Left ventricle myocardium inferior (tissue), 1 donor: Measurements from ENCODE around the gene FAM110A. TPM values are rescaled to one million over a fixed set of nuclear protein-coding genes. Genes with fewer than 3 reads are reported as not detected.

Experiments
- DNase-seq: peaks from one replicate; pipeline ENCODE4 v3.0.0-alpha.2; 2020
- H3K27ac ChIP-seq: fragments of 200-600 bp; replicated peaks from 2 replicates; pipeline ENCODE4 v1.8.0; 2021
- H3K27me3 ChIP-seq: fragments of 200-600 bp; 2 replicates; pipeline ENCODE4 v1.8.0; 2021; ENCODE audit warnings: low read depth
- H3K36me3 ChIP-seq: fragments of 200-600 bp; 2 replicates; pipeline ENCODE4 v1.8.0; 2021
- H3K4me1 ChIP-seq: fragments of 200-600 bp; 2 replicates; pipeline ENCODE4 v1.8.0; 2021
- H3K4me3 ChIP-seq: fragments of 200-600 bp; 2 replicates; pipeline ENCODE4 v1.8.0; 2021; ENCODE audit warnings: mild to moderate bottlenecking, moderate library complexity
- H3K9me3 ChIP-seq: fragments of 200-600 bp; replicated peaks from 2 replicates; pipeline ENCODE4 v1.8.0; 2021
- CTCF ChIP-seq: fragments of 200-600 bp; IDR thresholded peaks from 2 replicates; pipeline ENCODE4 v1.8.0; 2021; ENCODE audit warnings: antibody characterized with exemption, mild to moderate bottlenecking, borderline replicate concordance
- intact Hi-C: fragments of 100-400 bp; cut with micrococcal nuclease; formaldehyde crosslinking; loops from one replicate; pipeline ENCODE4 v1.11.0; 2022
- total RNA-seq: library from RNA; stranded (reverse); fragmentation: NEBNext Ultra II Directional; extraction: Animal tissue kit (Norgen Biotek cat#: 25700); gene quantifications from one replicate; pipeline ENCODE4 v1.2.1, GENCODE V29; 2021
- donor health status: DM: no; HTN: yes; CAD: no; lungs with severe emphysema.

The FAM110A gene
- total RNA-seq, 1 donor from 2014 or later = 2.0 TPM

DNA sequence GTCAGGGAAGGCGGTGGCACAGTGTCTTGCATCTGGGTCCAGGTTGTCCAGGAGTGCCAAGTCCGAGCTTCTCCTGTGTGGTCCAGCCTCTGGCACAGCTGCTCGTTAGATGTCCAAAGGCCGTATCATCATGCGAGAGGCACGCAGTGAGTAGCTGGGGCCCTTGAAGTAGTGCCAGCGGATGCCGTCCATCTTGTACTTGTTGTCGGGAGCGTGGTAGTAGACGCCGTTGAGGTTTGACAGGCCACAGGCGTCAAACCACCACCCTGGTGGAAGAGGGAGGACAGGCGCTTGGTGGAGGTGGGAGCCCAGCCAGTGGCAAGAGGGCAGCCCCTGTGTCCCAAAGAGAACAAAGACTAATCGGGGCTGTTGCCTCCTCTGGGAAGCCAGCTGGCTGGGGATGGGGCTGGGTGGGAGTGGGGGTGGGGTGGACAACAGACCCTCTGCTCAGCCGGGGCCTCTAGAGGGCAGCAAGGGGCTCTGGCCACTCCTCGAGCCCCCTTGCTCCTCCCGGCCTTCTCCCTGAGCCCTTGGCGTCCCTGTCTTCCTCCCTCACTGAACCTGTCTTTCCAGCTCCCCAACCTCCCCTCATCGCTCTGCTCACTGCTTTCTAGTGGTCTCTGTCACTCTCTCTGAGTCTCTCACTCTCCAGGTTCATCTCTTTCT, 39.5 kb downstream of the FAM110A start:
- Histone ChIP-seq H3K4me3 (no peak overlapping the region), H3K9me3 (no peaks in the 10 kb centered on the region), H3K36me3 (no peaks in the 10 kb centered on the region), H3K27ac (no peak overlapping the region), H3K27me3 (peaks cover 52% of the 10 kb centered on the region), H3K4me1 (no peaks in the 10 kb centered on the region)
- intact Hi-C loops = no loop called here
- no peak for TF ChIP-seq CTCF
- DNase-seq = no peak

- TF ChIP-seq CTCF = no peak
- DNase-seq = no peak
Observed at GRCh38 chr20:873875-874607, 40.5 kb downstream of the FAM110A start.

DNA sequence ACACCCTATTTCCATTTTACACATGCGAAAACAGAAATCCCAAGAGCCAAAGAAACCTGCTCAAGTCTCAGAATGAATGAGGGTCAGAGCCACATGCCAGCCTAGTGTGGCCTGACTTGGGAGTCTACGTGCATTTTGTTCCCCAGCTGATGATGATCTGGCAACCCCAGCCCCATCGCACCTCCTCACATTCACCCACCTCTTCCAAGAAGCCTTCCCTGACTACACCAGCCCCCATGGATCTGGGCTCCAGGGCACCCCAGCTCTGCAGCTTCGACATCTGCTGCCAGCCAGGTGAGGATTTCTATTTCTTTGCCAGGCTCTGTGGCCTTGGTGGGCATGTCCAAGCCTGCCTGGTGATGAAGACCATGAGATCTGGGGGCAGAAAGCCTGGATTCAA, 41.6 kb downstream of the FAM110A start:
- no peak overlapping the region for H3K4me3 ChIP-seq
- no peak overlapping the region for H3K27ac ChIP-seq
- no peak for DNase-seq
- intact Hi-C loops = no loop called here
- H3K36me3 ChIP-seq = no peaks in the 10 kb centered on the region
- H3K4me1 ChIP-seq = no peaks in the 10 kb centered on the region
- peaks cover 32% of the 10 kb centered on the region for H3K27me3 ChIP-seq
- no peak for TF ChIP-seq CTCF
- H3K9me3 ChIP-seq = no peaks in the 10 kb centered on the region

More at GRCh38 chr20:873875-874607, 40.5 kb downstream of the FAM110A start:
- Histone ChIP-seq H3K36me3 (no peaks in the 10 kb centered on the region), H3K27ac (no peak overlapping the region), H3K4me1 (no peaks in the 10 kb centered on the region), H3K9me3 (no peaks in the 10 kb centered on the region), H3K27me3 (peaks cover 43% of the 10 kb centered on the region), H3K4me3 (no peak overlapping the region)
- intact Hi-C loops = no loop called here

DNA sequence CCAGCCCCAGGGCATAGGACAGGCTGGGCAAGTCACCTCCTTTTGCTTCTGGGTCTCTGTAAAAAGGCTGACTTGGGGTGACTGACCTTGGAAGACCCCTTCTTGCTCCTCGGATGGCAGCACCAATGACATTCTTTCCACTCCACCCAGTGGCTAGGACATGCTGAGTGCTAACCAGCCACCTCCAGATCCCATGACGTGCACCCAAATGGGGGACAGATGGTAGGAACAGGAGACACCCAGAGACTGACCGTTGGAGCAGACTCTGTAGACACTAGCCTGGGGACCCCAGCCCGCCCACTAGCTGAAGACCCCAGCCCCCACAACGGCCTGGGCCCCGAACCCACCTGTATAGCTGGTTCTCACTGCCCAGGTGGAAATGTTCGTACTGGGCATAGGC, 44.3 kb downstream of the FAM110A start:
- Histone ChIP-seq H3K9me3 (no peaks in the 10 kb centered on the region), H3K4me1 (no peaks in the 10 kb centered on the region), H3K27me3 (peaks cover 16% of the 10 kb centered on the region), H3K27ac (no peak overlapping the region), H3K4me3 (no peak overlapping the region), H3K36me3 (no peaks in the 10 kb centered on the region)
- no peak for DNase-seq
- intact Hi-C loops = no loop called here
- no peak for TF ChIP-seq CTCF

DNA sequence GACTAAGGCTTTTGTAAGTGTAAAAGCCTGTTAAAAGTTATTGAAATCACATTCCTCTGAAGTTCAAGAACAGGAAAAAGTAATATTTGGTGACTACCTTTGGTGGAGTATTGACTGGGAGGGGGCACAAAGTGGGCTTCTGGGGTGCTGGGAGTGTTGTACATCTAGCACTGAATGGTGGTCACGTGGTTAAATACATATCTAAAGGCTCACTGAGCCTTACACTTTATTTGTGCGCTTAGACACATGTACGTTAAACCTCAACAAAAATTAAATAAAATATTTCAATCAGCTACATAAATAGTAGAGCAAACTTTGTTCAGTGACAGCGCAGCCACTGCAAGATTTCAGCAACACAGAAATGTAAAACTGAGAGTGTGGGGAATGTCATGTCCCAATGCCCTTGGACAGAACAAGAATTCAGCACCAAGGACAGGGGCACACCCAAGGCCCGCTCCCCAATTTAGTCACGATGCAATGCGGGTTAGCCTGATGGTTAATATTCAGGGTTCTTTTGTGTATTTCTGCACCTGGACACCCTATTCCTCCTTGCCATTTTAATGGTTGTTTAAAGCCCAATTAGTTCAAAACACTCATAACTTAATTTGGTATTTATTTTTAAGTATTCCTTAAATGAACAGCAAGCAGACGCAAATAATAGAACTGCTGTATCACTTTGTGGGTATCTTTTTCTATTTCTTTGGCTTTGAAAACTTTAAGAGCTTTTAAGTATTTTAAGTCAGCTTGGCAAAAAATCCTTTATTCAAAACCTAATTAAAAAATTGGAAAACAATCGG, 45.2 kb downstream of the FAM110A start:
- Histone ChIP-seq H3K27me3 (peaks cover 20% of the 10 kb centered on the region), H3K36me3 (no peaks in the 10 kb centered on the region), H3K4me1 (no peaks in the 10 kb centered on the region), H3K4me3 (no peak overlapping the region), H3K27ac (no peak overlapping the region), H3K9me3 (no peaks in the 10 kb centered on the region)
- intact Hi-C loops = no loop called here
- TF ChIP-seq CTCF = no peak
- no peak for DNase-seq
